GM12878 (cell line): ENCODE results near the gene NMRK2. TPM values are rescaled to one million over a fixed set of nuclear protein-coding genes. Genes with fewer than 3 reads are reported as not detected.

Experiments used
- ATAC-seq: fragments of 200-7000 bp; cut with Tn5 transposase; 3 replicates; pipeline ENCODE4 v1.9.1; 2020; ENCODE audit warnings: mild to moderate bottlenecking, moderate library complexity
- BruUV-seq: library from RNA; stranded (reverse); fragments of 400-500 nt; replicated peaks from 2 replicates; lab custom pipeline; 2021; lab: Mats Ljungman, UMichigan
- CTCF ChIA-PET: fragments of 300-600 bp; sonication (Branson Sonifier 250); formaldehyde crosslinking; extraction: SDS; loops from one replicate; lab custom pipeline; 2021; ENCODE audit warnings: inconsistent platforms; lab: Yijun Ruan, JAX
- POLR2A ChIA-PET: fragments of 350-600 bp; formaldehyde crosslinking; extraction: SDS; loops from one replicate; lab custom pipeline; 2021; ENCODE audit warnings: inconsistent platforms; lab: Charles Lee
- RAD21 ChIA-PET: fragments of 300-600 bp; sonication (Branson Sonifier 250); formaldehyde crosslinking; loops from one replicate; lab custom pipeline; 2023; ENCODE audit warnings: antibody characterized with exemption; ENCODE audit not compliant: unreplicated experiment; lab: Charles Lee
- SMC1A ChIA-PET: fragments of 300-600 bp; sonication (Branson Sonifier 250); formaldehyde crosslinking; loops from one replicate; lab custom pipeline; 2023; ENCODE audit not compliant: unreplicated experiment, uncharacterized antibody; lab: Charles Lee
- DNase-seq: peaks from one replicate; pipeline ENCODE4 v3.0.0-alpha.2; 2011; ENCODE audit warnings: low read depth, low spot score
- FAIRE-seq: peaks from 3 replicates; lab custom pipeline; 2011; peaks lifted over from hg19 to GRCh38; lab: Jason Lieb, UNC
- H2AFZ ChIP-seq: 2 replicates; pipeline ENCODE4 v1.6.0; 2011; ENCODE audit warnings: low read depth, low read length, control low read depth; ENCODE audit not compliant: control insufficient read depth
- H3K27ac ChIP-seq: 2 replicates; pipeline ENCODE4 v1.5.1; 2011; ENCODE audit warnings: control low read depth; ENCODE audit not compliant: control insufficient read depth, insufficient read depth
- H3K27me3 ChIP-seq, 2 experiments: replicated peaks in 1 of 2; 2 replicates each; pipeline versions ENCODE4 v1.6.0 to v1.6.1; 2011; ENCODE audit warnings: low read length in 1 of 2; ENCODE audit not compliant: control insufficient read depth in 2 of 2, insufficient read depth in 2 of 2
- H3K36me3 ChIP-seq, 2 experiments: 2 replicates each; pipeline ENCODE4 v1.5.1; 2011; ENCODE audit warnings: low read length in 1 of 2; ENCODE audit not compliant: control insufficient read depth in 2 of 2, insufficient read depth in 2 of 2
- H3K4me1 ChIP-seq: 2 replicates; pipeline ENCODE4 v1.6.1; 2011; ENCODE audit warnings: mild to moderate bottlenecking, low read length, moderate library complexity, mixed read lengths; ENCODE audit not compliant: control insufficient read depth, insufficient read depth
- H3K4me2 ChIP-seq: 2 replicates; pipeline ENCODE4 v1.6.0; 2011; ENCODE audit warnings: control low read depth; ENCODE audit not compliant: control insufficient read depth, insufficient read depth
- H3K4me3 ChIP-seq: fragments of 200-600 bp; sonication (generic); 2 replicates; pipeline ENCODE4 v1.5.1; 2016
- H3K79me2 ChIP-seq: 2 replicates; pipeline ENCODE4 v1.6.0; 2011; ENCODE audit warnings: low read length; ENCODE audit not compliant: control insufficient read depth, insufficient read depth
- H3K9ac ChIP-seq: 2 replicates; pipeline ENCODE4 v1.8.0; 2011; ENCODE audit warnings: low read length, control low read depth, mixed read lengths; ENCODE audit not compliant: control insufficient read depth, insufficient read depth
- H3K9me3 ChIP-seq: replicated peaks from 3 replicates; pipeline ENCODE4 v1.5.1; 2011; ENCODE audit warnings: mild to moderate bottlenecking, low read length; ENCODE audit not compliant: control insufficient read depth, insufficient read depth
- H4K20me1 ChIP-seq: 2 replicates; pipeline ENCODE4 v1.6.0; 2011; ENCODE audit not compliant: control insufficient read depth, insufficient read depth
- ASH2L ChIP-seq: fragments of 300-600, 200-600 bp; sonication (generic); IDR thresholded peaks from 2 replicates; pipeline ENCODE4 v1.6.1; 2017; ENCODE audit warnings: low read depth, mild to moderate bottlenecking, borderline replicate concordance
- BACH1 ChIP-seq: fragments of 450-650 bp; IDR thresholded peaks from 2 replicates; pipeline ENCODE4 v1.6.1; 2017; ENCODE audit warnings: mild to moderate bottlenecking, borderline replicate concordance
- BHLHE40 ChIP-seq, 2 experiments: fragments of 450-650 bp in 1 of 2; IDR thresholded peaks; 2 replicates each; pipeline ENCODE4 v1.6.1; 2011 to 2017; ENCODE audit warnings: low read depth in 2 of 2, borderline replicate concordance in 1 of 2, improper control_type of control experiment in 1 of 2, low read length in 1 of 2, mild to moderate bottlenecking in 1 of 2
- BMI1 ChIP-seq: fragments of 450-650 bp; IDR thresholded peaks from 2 replicates; pipeline ENCODE4 v1.6.1; 2016; ENCODE audit warnings: mild to moderate bottlenecking, moderate library complexity, borderline replicate concordance
- BRCA1 ChIP-seq: IDR thresholded peaks from 2 replicates; pipeline ENCODE4 v1.6.1; 2011; ENCODE audit warnings: low read depth, low read length, improper control_type of control experiment
- ELK1 ChIP-seq: IDR thresholded peaks from 2 replicates; pipeline ENCODE4 v1.6.1; 2012; ENCODE audit warnings: low read depth, low read length, improper control_type of control experiment
- HDAC6 ChIP-seq: fragments of 200-600 bp; sonication (generic); IDR thresholded peaks from one replicate; pipeline ENCODE4 v1.8.0; 2017; ENCODE audit warnings: antibody characterized with exemption; ENCODE audit not compliant: unreplicated experiment
- HDGF ChIP-seq: fragments of 450-650 bp; IDR thresholded peaks from 2 replicates; pipeline ENCODE4 v1.6.1; 2016; ENCODE audit warnings: antibody characterized with exemption
- IKZF2 ChIP-seq, 2 experiments: fragments of 450-650 bp; IDR thresholded peaks; 2 replicates each; pipeline ENCODE4 v1.6.1; 2017; ENCODE audit warnings: mild to moderate bottlenecking in 2 of 2, moderate library complexity in 2 of 2
- IRF4 ChIP-seq: IDR thresholded peaks from 2 replicates; pipeline ENCODE4 v1.6.1; 2011; ENCODE audit warnings: low read depth, low read length
- MEF2A ChIP-seq: IDR thresholded peaks from 2 replicates; pipeline ENCODE4 v1.6.1; 2011; ENCODE audit warnings: low read depth, mild to moderate bottlenecking, low read length, moderate library complexity; ENCODE audit not compliant: insufficient read depth
- NFIC ChIP-seq: IDR thresholded peaks from 2 replicates; pipeline ENCODE4 v1.6.1; 2012; ENCODE audit warnings: low read depth, mild to moderate bottlenecking, inconsistent platforms, low read length, moderate library complexity
- RCOR1 ChIP-seq: conservative IDR thresholded peaks from 2 replicates; pipeline ENCODE4 v1.6.1; 2012; ENCODE audit warnings: low read depth, low read length, improper control_type of control experiment
- SIN3A ChIP-seq: IDR thresholded peaks from 2 replicates; pipeline ENCODE4 v1.6.1; 2012; ENCODE audit warnings: low read depth, low read length, improper control_type of control experiment
- SMAD1 ChIP-seq: fragments of 450-650 bp; IDR thresholded peaks from 2 replicates; pipeline ENCODE4 v1.6.1; 2018; ENCODE audit warnings: mild to moderate bottlenecking, low read depth; ENCODE audit not compliant: partially characterized antibody
- SP1 ChIP-seq: IDR thresholded peaks from one replicate; pipeline ENCODE4 v1.6.1; 2011; ENCODE audit warnings: low read depth, low read length
- TCF3 ChIP-seq: IDR thresholded peaks from 2 replicates; pipeline ENCODE4 v1.6.1; 2012; ENCODE audit warnings: low read depth, mild to moderate bottlenecking, low read length, borderline replicate concordance; ENCODE audit not compliant: insufficient read depth
- TCF7 ChIP-seq: IDR thresholded peaks from 2 replicates; pipeline ENCODE4 v1.6.1; 2014; ENCODE audit warnings: antibody characterized with exemption, borderline replicate concordance
- ZNF384 ChIP-seq: IDR thresholded peaks from 2 replicates; pipeline ENCODE4 v1.6.1; 2012; ENCODE audit warnings: low read depth, mild to moderate bottlenecking, low read length, improper control_type of control experiment, borderline replicate concordance
- ZSCAN29 ChIP-seq: fragments of 450-650 bp; IDR thresholded peaks from 2 replicates; pipeline ENCODE4 v1.6.1; 2017; ENCODE audit warnings: mild to moderate bottlenecking, moderate library complexity
- WGBS: methylation state at CpG from one replicate; pipeline ENCODE4 v1.1.6; 2016; ENCODE audit warnings: low lambda C conversion rate; ENCODE audit not compliant: insufficient replicate concordance, insufficient coverage; ENCODE audit errors: missing lambda C conversion rate; 5-methylcytosine and 5-hydroxymethylcytosine counted together
- in situ Hi-C: fragments of 300-500 bp; cut with MboI; formaldehyde crosslinking; loops from 9 replicates; pipeline ENCODE4 v1.14.3; 2018; ENCODE audit warnings: mixed read lengths
- intact Hi-C: fragments of 100-400 bp; cut with micrococcal nuclease; formaldehyde crosslinking; loops from one replicate; pipeline ENCODE4 v1.14.2; 2022; ENCODE audit not compliant: unreplicated experiment
- polyA plus RNA-seq, 11 experiments: library from polyadenylated mRNA; depleted of rRNA in 4 of 11; unstranded in 6 of 11; stranded (reverse) in 5 of 11; fragments of >200 nt; fragmentation: Nextera tagmentation in 4 of 11; fragmentation: Illumina TruSeq in 1 of 11; extraction: Ambion mirVana in 4 of 11; extraction: Trizol in 1 of 11; gene quantifications; 1 replicate in 1 of 11; 2 replicates in 10 of 11; pipeline versions ENCODE4 v1.2.1 to v1.2.3, GENCODE V29; 2011 to 2016; ENCODE audit warnings: inconsistent platforms in 2 of 11, missing spikeins in 2 of 11, low read depth in 1 of 11
- total RNA-seq, 4 experiments: library from RNA; depleted of rRNA in 3 of 4; stranded (reverse); fragments of >200 nt in 3 of 4; fragmentation: Illumina TruSeq in 1 of 4; extraction: Trizol in 1 of 4; gene quantifications; 2 replicates each; pipeline versions ENCODE4 v1.2.1 to v1.2.3, GENCODE V29; 2013 to 2021
- TF ChIP-seq, protein P1 (sequence below): IDR thresholded peaks from 2 replicates; pipeline ENCODE4 v1.6.1; 2011; ENCODE audit warnings: borderline replicate concordance, low read depth, mild to moderate bottlenecking, moderate library complexity, mixed read lengths, low read length; ENCODE audit not compliant: insufficient read depth; ENCODE audit errors: extremely low read length

Gene NMRK2
- total and polyA plus RNA-seq, 10 of the 15 experiments (the other 5 are each of a cell fraction or from before 2014, with no cell fraction given): 0.14 to 0.15 TPM; not detected in 8

- Histone ChIP-seq H2AFZ (peak within 1 kb of the TSS; percentile 76), H3K27me3 (no peaks in the 10 kb centered on the region), H3K9me3 (no peaks in the 10 kb centered on the region), H3K4me1 (peaks cover 25% of the 10 kb centered on the region), H3K9ac (peak within 1 kb of the TSS; percentile 96), H4K20me1 (peaks cover 36% of the 10 kb centered on the region), H3K4me3 (peak within 1 kb of the TSS; percentile 97), H3K27ac (peak within 1 kb of the TSS; percentile 79), H3K4me2 (peak within 1 kb of the TSS; percentile 99), H3K36me3 (peaks cover 36 to 41% of the 10 kb centered on the region in 2 experiments), H3K79me2 (peaks cover 54% of the 10 kb centered on the region)
- TSS peak; percentile 69 for BruUV-seq
- ChIA-PET SMC1A (interaction anchor here (0.7 to 1.8 kb wide), 17 partner anchors 12 to 247 kb away, joined by 3 to 9 read pairs (median 5); partner anchors contain the start of genes APBA3 and DAPK3), RAD21 (interaction anchor here (0.8 to 1.6 kb wide), 12 partner anchors 10 to 417 kb away, joined by 3 to 13 read pairs (median 4); partner anchors contain the start of genes CHAF1A, DAPK3 and PIAS4), CTCF (interaction anchor here (0.6 to 2.1 kb wide), 22 partner anchors 14 to 500 kb away, joined by 3 to 38 read pairs (median 5); partner anchors contain the start of genes CREB3L3, DAPK3 and MRPL54), POLR2A (interaction anchor here (0.6 to 1.8 kb wide), 14 partner anchors 10 to 1746 kb away, joined by 3 to 12 read pairs (median 4); partner anchors contain the start of genes CREB3L3, DAPK3 and PIAS4)
- DNase-seq (peak; percentile 48), ATAC-seq (peak; percentile 32), FAIRE-seq (peak; percentile 23)
- intact Hi-C loops: loop anchor here (1.0 to 5.0 kb wide), 5 partner anchors 82 to 417 kb away; partner anchors contain the start of genes CHAF1A, MAP2K2, SH3GL1 and ZBTB7A
- in situ Hi-C loops: loop anchor here (5.0 kb wide), 1 partner anchor 197 kb away; the partner anchor contains the start of genes ANKRD24 and SIRT6
- under 1% methylated on average over 80 of the region's 80 CpGs for WGBS
- TF ChIP-seq IKZF2 (IDR thresholded peaks at IDR 0.05): peak in 1 of 2 experiments; percentile 31; a peak in 1 of 4 replicates
- peak; percentile 87 for TF ChIP-seq SP1
- no peak for TF ChIP-seq ZNF384
- no peak for TF ChIP-seq BMI1
- TF ChIP-seq ZSCAN29: no peak
- TF ChIP-seq ASH2L: peak; percentile 89; the same call in 1 of the 2 replicates
- TF ChIP-seq TCF3: peak; percentile 89
- TF ChIP-seq NFIC: no peak
- no peak; the same call in 1 of the 2 replicates for TF ChIP-seq SIN3A
- TF ChIP-seq HDGF: no peak
- peak; percentile 95 for TF ChIP-seq BACH1
- no peak for TF ChIP-seq BRCA1
- no peak for TF ChIP-seq TCF7
- TF ChIP-seq MEF2A: 0 out of 2 replicates have a peak, but pooled peaks have one; percentile 41
- TF ChIP-seq BHLHE40 (IDR thresholded peaks at IDR 0.05; ENCODE audit: borderline replicate concordance in 1 of 2, low read depth in 2 of 2, low read length in 1 of 2): peak; percentile 20 to 71; a peak in 2 of 4 replicates
- no peak for TF ChIP-seq RCOR1
- TF ChIP-seq SMAD1: peak; percentile 27
- TF ChIP-seq IRF4: no peak
- TF ChIP-seq HDAC6: peak; percentile 98
- TF ChIP-seq, protein P1, sequence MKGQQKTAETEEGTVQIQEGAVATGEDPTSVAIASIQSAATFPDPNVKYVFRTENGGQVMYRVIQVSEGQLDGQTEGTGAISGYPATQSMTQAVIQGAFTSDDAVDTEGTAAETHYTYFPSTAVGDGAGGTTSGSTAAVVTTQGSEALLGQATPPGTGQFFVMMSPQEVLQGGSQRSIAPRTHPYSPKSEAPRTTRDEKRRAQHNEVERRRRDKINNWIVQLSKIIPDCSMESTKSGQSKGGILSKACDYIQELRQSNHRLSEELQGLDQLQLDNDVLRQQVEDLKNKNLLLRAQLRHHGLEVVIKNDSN: peak; percentile 94
- 0 out of 2 replicates have a peak, but pooled peaks have one; percentile 65 for TF ChIP-seq ELK1
Measured at GRCh38 chr19:3984908-3985642, 52.2 kb downstream of the NMRK2 start, which contains the start of gene EEF2. TSS of gene EEF2 (minus strand) at chr19:3985463. CDS start at chr19:3985380, 83 bp downstream.
